Spleen (tissue), 7 donors: ENCODE data around the gene PLEKHG1.

ENCODE experiments used
- CTCF ChIP-seq, 11 experiments: fragments of 200-600 bp in 7 of 11; fragments of 450-650 bp in 4 of 11; sonication (generic) in 4 of 11; IDR thresholded peaks in 8 of 11; conservative IDR thresholded peaks in 3 of 11; 1 replicate in 7 of 11; 2 replicates in 4 of 11; pipeline versions ENCODE4 v1.4.0 to v1.8.0; 2016 to 2021; ENCODE audit warnings: antibody characterized with exemption in 11 of 11, inconsistent platforms in 4 of 11, mild to moderate bottlenecking in 1 of 11
- POLR2A ChIP-seq, 3 donors: fragments of 450-650 bp; IDR thresholded peaks; one replicate each; pipeline ENCODE4 v1.5.1; 2017; ENCODE audit warnings: antibody characterized with exemption in 3 of 3, mild to moderate bottlenecking in 1 of 3
- POLR2AphosphoS5 ChIP-seq, 3 donors: sonication (generic); formaldehyde crosslinking; IDR thresholded peaks; one replicate each; pipeline ENCODE4 v1.5.1; 2017; ENCODE audit warnings: antibody characterized with exemption in 3 of 3
- donor health status: DM: no; HTN: no; CAD: no; lungs with moderate emphysema.
- donor health status: DM: no; HTN: no; CAD: no.
- donor health status: DM: no; HTN: no; CAD: no.

GRCh38 chr6:150565945-150566344 lies 33.7 kb upstream of the PLEKHG1 start:
- TF ChIP-seq CTCF (IDR thresholded peaks at IDR 0.05 in 8 of 11, conservative IDR thresholded peaks at IDR 0.05 in 3 of 11) (no peak), POLR2AphosphoS5 (IDR thresholded peaks at IDR 0.05) (no peak), POLR2A (IDR thresholded peaks at IDR 0.05) (no peak)
